CD4-positive, CD25-positive, alpha-beta regulatory T cell (primary cell): ENCODE measurements around the gene IL10RA. TPM values are rescaled to one million over a fixed set of nuclear protein-coding genes. Genes with fewer than 3 reads are reported as not detected.
A peak's percentile ranks its signal among the peaks of the same experiment; 100 is the strongest.

Source experiments
- ATAC-seq, 2 donors: fragments of 150-1000 bp; cut with Tn5 transposase; one replicate each; pipeline ENCODE4 v1.10.0; 2021; ENCODE audit warnings: low read depth in 2 of 2, moderate number of reproducible peaks in 2 of 2, moderate library complexity in 1 of 2
- DNase-seq, 3 donors: peaks; one replicate each; pipeline versions ENCODE4 v3.0.0 to v3.0.0-alpha.2; 2012 to 2022; ENCODE audit warnings: mixed read lengths in 1 of 3
- H3K27ac ChIP-seq: one replicate; pipeline ENCODE4 v1.7.0; 2013; ENCODE audit warnings: mild to moderate bottlenecking, low read length; ENCODE audit not compliant: insufficient read depth, poor library complexity, severe bottlenecking
- H3K27me3 ChIP-seq: one replicate; pipeline ENCODE4 v1.7.0; 2013; ENCODE audit warnings: low read length; ENCODE audit not compliant: control insufficient read depth, insufficient read depth
- H3K36me3 ChIP-seq: one replicate; pipeline ENCODE4 v1.7.0; 2013; ENCODE audit warnings: mild to moderate bottlenecking, low read length, moderate library complexity; ENCODE audit not compliant: control insufficient read depth, insufficient read depth
- H3K4me1 ChIP-seq: 2 replicates; pipeline ENCODE4 v1.7.0; 2013; ENCODE audit warnings: mild to moderate bottlenecking, low read length; ENCODE audit not compliant: insufficient read depth, control insufficient read depth, poor library complexity, severe bottlenecking
- H3K4me3 ChIP-seq: one replicate; pipeline ENCODE4 v1.7.0; 2013; ENCODE audit warnings: low read depth, mild to moderate bottlenecking, low read length, moderate library complexity
- H3K9me3 ChIP-seq, 2 experiments: 1 replicate in 1 of 2; 2 replicates in 1 of 2; pipeline ENCODE4 v1.7.0; 2013; ENCODE audit warnings: low read length in 2 of 2, mild to moderate bottlenecking in 1 of 2, moderate library complexity in 1 of 2; ENCODE audit not compliant: control insufficient read depth in 2 of 2
- H3K27ac Mint-ChIP-seq, 3 donors: one replicate each; pipeline ENCODE4 v1.8.0; 2020 to 2022; ENCODE audit warnings: mild to moderate bottlenecking in 3 of 3, mixed read lengths in 3 of 3, moderate library complexity in 2 of 3
- H3K27me3 Mint-ChIP-seq: one replicate; pipeline ENCODE4 v1.8.0; 2022; ENCODE audit warnings: mild to moderate bottlenecking, mixed read lengths
- H3K36me3 Mint-ChIP-seq: one replicate; pipeline ENCODE4 v1.8.0; 2020; ENCODE audit warnings: mixed read lengths
- H3K4me1 Mint-ChIP-seq, 4 donors: one replicate each; pipeline ENCODE4 v1.8.0; 2020 to 2022; ENCODE audit warnings: mixed read lengths in 4 of 4, mild to moderate bottlenecking in 1 of 4
- H3K4me3 Mint-ChIP-seq, 4 donors: one replicate each; pipeline ENCODE4 v1.8.0; 2020 to 2022; ENCODE audit warnings: mild to moderate bottlenecking in 4 of 4, mixed read lengths in 4 of 4, moderate library complexity in 3 of 4
- H3K9me3 Mint-ChIP-seq, 7 donors: one replicate each; pipeline ENCODE4 v1.8.0; 2020 to 2022; ENCODE audit warnings: mixed read lengths in 7 of 7, mild to moderate bottlenecking in 3 of 7, moderate library complexity in 2 of 7
- polyA plus RNA-seq, 4 donors: library from polyadenylated mRNA; unstranded; fragments of 300-500 nt; fragmentation: Illumina TruSeq; gene quantifications; one replicate each; pipeline ENCODE4 v1.2.3, GENCODE V29; 2021
- total RNA-seq: library from RNA; stranded (reverse); gene quantifications from one replicate; pipeline ENCODE4 v1.2.3, GENCODE V29; 2022

IL10RA gene
- total and polyA plus RNA-seq, 5 donors from 2014 or later, result 572 to 666 (median 654) TPM

GRCh38 chr11:117969160-117969991, 16.8 kb upstream of the IL10RA start:
- H3K36me3 ChIP-seq, result no peaks in the 10 kb centered on the region
- H3K9me3 ChIP-seq, result no peaks in the 10 kb centered on the region
- peaks cover 51% of the 10 kb centered on the region for H3K4me1 ChIP-seq
- Mint-ChIP-seq H3K27me3 (no peaks in the 10 kb centered on the region), H3K9me3 (peaks cover 0 to 2% (median 0%) of the 10 kb centered on the region in 7 donors), H3K4me3 (peak overlapping the region in 3 of 4 donors; percentile 31 to 71 (median 62)), H3K27ac (peak overlapping the region in 2 of 3 donors; percentile 85 to 87), H3K36me3 (peaks cover 4% of the 10 kb centered on the region), H3K4me1 (peaks cover 29 to 64% (median 49%) of the 10 kb centered on the region in 4 donors)
- ATAC-seq (no peak), DNase-seq (no peak)
- no peaks in the 10 kb centered on the region for H3K27me3 ChIP-seq
- no peak overlapping the region for H3K27ac ChIP-seq
- no peak overlapping the region for H3K4me3 ChIP-seq

GRCh38 chr11:117970400-117971024, 15.7 kb upstream of the IL10RA start:
- H3K4me3 ChIP-seq, result peak overlapping the region; percentile 68
- DNase-seq (peak in 1 of 3 donors; percentile 56), ATAC-seq (peak; percentile 51 to 52)
- Mint-ChIP-seq H3K36me3 (no peaks in the 10 kb centered on the region), H3K9me3 (peaks cover 0 to 2% (median 0%) of the 10 kb centered on the region in 7 donors), H3K4me3 (peak overlapping the region; percentile 36 to 71 (median 59)), H3K27ac (peak overlapping the region; percentile 85 to 95 (median 87)), H3K27me3 (peaks cover 5% of the 10 kb centered on the region), H3K4me1 (peaks cover 24 to 73% (median 53%) of the 10 kb centered on the region in 4 donors)
- H3K9me3 ChIP-seq, result no peaks in the 10 kb centered on the region
- H3K4me1 ChIP-seq, result peaks cover 55% of the 10 kb centered on the region
- no peaks in the 10 kb centered on the region for H3K27me3 ChIP-seq
- H3K27ac ChIP-seq, result peak overlapping the region; percentile 27
- no peaks in the 10 kb centered on the region for H3K36me3 ChIP-seq

- peaks cover 7% of the 10 kb centered on the region for H3K36me3 Mint-ChIP-seq
- no peak overlapping the region for H3K27ac ChIP-seq
- H3K4me1 ChIP-seq, result peaks cover 68% of the 10 kb centered on the region
- peaks cover 0 to 4% (median 0%) of the 10 kb centered on the region in 7 donors for H3K9me3 Mint-ChIP-seq
- H3K9me3 ChIP-seq, result no peaks in the 10 kb centered on the region
- no peak for DNase-seq
- no peak overlapping the region for H3K4me3 ChIP-seq
- H3K27ac Mint-ChIP-seq, result peak overlapping the region; percentile 59 to 87 (median 82)
- peaks cover 5% of the 10 kb centered on the region for H3K27me3 Mint-ChIP-seq
- peaks cover 1% of the 10 kb centered on the region for H3K36me3 ChIP-seq
- H3K4me3 Mint-ChIP-seq, result peak overlapping the region in 2 of 4 donors; percentile 6 to 13
- no peaks in the 10 kb centered on the region for H3K27me3 ChIP-seq
- ATAC-seq, result no peak
- H3K4me1 Mint-ChIP-seq, result peaks cover 24 to 84% (median 63%) of the 10 kb centered on the region in 4 donors
Measured at GRCh38 chr11:117972044-117972443, 14.2 kb upstream of the IL10RA start.

GRCh38 chr11:117972629-117973502, 13.3 kb upstream of the IL10RA start:
- Mint-ChIP-seq H3K27ac (peak overlapping the region; percentile 86 to 91 (median 87)), H3K9me3 (peaks cover 0 to 4% (median 1%) of the 10 kb centered on the region in 7 donors), H3K4me1 (peaks cover 27 to 90% (median 67%) of the 10 kb centered on the region in 4 donors), H3K27me3 (peaks cover 5% of the 10 kb centered on the region), H3K4me3 (peak overlapping the region in 3 of 4 donors; percentile 67 to 82 (median 71)), H3K36me3 (peaks cover 15% of the 10 kb centered on the region)
- Histone ChIP-seq H3K36me3 (peaks cover 4% of the 10 kb centered on the region), H3K4me1 (peaks cover 75% of the 10 kb centered on the region), H3K27ac (no peak overlapping the region), H3K4me3 (peak overlapping the region; percentile 13), H3K27me3 (no peaks in the 10 kb centered on the region), H3K9me3 (no peaks in the 10 kb centered on the region)
- DNase-seq (no peak), ATAC-seq (no peak)

GRCh38 chr11:117973503-117973860, 12.7 kb upstream of the IL10RA start:
- Mint-ChIP-seq H3K4me1 (peaks cover 30 to 92% (median 68%) of the 10 kb centered on the region in 4 donors), H3K27ac (peak overlapping the region; percentile 86 to 91 (median 87)), H3K27me3 (peaks cover 5% of the 10 kb centered on the region), H3K9me3 (peaks cover 0 to 4% (median 1%) of the 10 kb centered on the region in 7 donors), H3K4me3 (peak overlapping the region in 3 of 4 donors; percentile 63 to 82 (median 67)), H3K36me3 (peaks cover 19% of the 10 kb centered on the region)
- no peak for DNase-seq
- H3K9me3 ChIP-seq, result no peaks in the 10 kb centered on the region
- no peak overlapping the region for H3K27ac ChIP-seq
- peaks cover 4% of the 10 kb centered on the region for H3K36me3 ChIP-seq
- ATAC-seq, result no peak
- H3K4me3 ChIP-seq, result peak overlapping the region; percentile 13
- H3K27me3 ChIP-seq, result no peaks in the 10 kb centered on the region
- peaks cover 76% of the 10 kb centered on the region for H3K4me1 ChIP-seq

GRCh38 chr11:117976445-117976844, 9.7 kb upstream of the IL10RA start:
- peaks cover 25 to 87% (median 62%) of the 10 kb centered on the region in 4 donors for H3K4me1 Mint-ChIP-seq
- peaks cover 4% of the 10 kb centered on the region for H3K36me3 ChIP-seq
- H3K9me3 ChIP-seq, result no peaks in the 10 kb centered on the region
- H3K9me3 Mint-ChIP-seq, result peaks cover 0 to 3% (median 1%) of the 10 kb centered on the region in 7 donors
- DNase-seq (no peak), ATAC-seq (no peak)
- H3K4me3 Mint-ChIP-seq, result peak overlapping the region in 3 of 4 donors; percentile 79 to 84 (median 81)
- peaks cover 74% of the 10 kb centered on the region for H3K4me1 ChIP-seq
- H3K27me3 Mint-ChIP-seq, result peaks cover 5% of the 10 kb centered on the region
- peak overlapping the region; percentile 23 for H3K27ac ChIP-seq
- H3K36me3 Mint-ChIP-seq, result peaks cover 22% of the 10 kb centered on the region
- peak overlapping the region; percentile 78 to 94 (median 90) for H3K27ac Mint-ChIP-seq
- no peak overlapping the region for H3K4me3 ChIP-seq
- no peaks in the 10 kb centered on the region for H3K27me3 ChIP-seq

- Mint-ChIP-seq H3K4me3 (peak overlapping the region in 3 of 4 donors; percentile 79 to 84 (median 81)), H3K27me3 (peaks cover 5% of the 10 kb centered on the region), H3K9me3 (peaks cover 0 to 3% (median 1%) of the 10 kb centered on the region in 7 donors), H3K4me1 (peaks cover 31 to 87% (median 62%) of the 10 kb centered on the region in 4 donors), H3K36me3 (peaks cover 22% of the 10 kb centered on the region), H3K27ac (peak overlapping the region; percentile 90 to 94 (median 93))
- no peak for DNase-seq
- Histone ChIP-seq H3K4me1 (peaks cover 69% of the 10 kb centered on the region), H3K27ac (peak overlapping the region; percentile 23), H3K27me3 (no peaks in the 10 kb centered on the region), H3K36me3 (peaks cover 4% of the 10 kb centered on the region), H3K9me3 (no peaks in the 10 kb centered on the region), H3K4me3 (no peak overlapping the region)
- ATAC-seq, result no peak
Measured at GRCh38 chr11:117977029-117977428, 9.2 kb upstream of the IL10RA start.
